OCI-LY7 (cell line): ENCODE measurements around the gene LRRC63. TPM values are rescaled to one million over a fixed set of nuclear protein-coding genes. Genes with fewer than 3 reads are reported as not detected.

Source experiments
- BruUV-seq: library from RNA; stranded (reverse); fragments of 400-500 nt; replicated peaks from 2 replicates; lab custom pipeline; 2021; lab: Mats Ljungman, UMichigan
- CTCF ChIA-PET: fragments of 300-600 bp; sonication (Branson Sonifier 250); formaldehyde crosslinking; loops from one replicate; lab custom pipeline; 2022; ENCODE audit warnings: antibody characterized with exemption; ENCODE audit not compliant: unreplicated experiment; lab: Charles Lee
- POLR2A ChIA-PET: fragments of 300-600 bp; sonication (Branson Sonifier 250); formaldehyde crosslinking; loops from one replicate; lab custom pipeline; 2022; ENCODE audit warnings: antibody characterized with exemption; lab: Charles Lee
- DNase-seq: peaks from one replicate; pipeline ENCODE4 v3.0.0-alpha.2; 2015; ENCODE audit warnings: low spot score
- H2AFZ ChIP-seq: fragments of 200-600 bp; sonication (generic), shearing (Covaris generic); 2 replicates; pipeline ENCODE4 v1.6.1; 2014; ENCODE audit warnings: mild to moderate bottlenecking, antibody characterized with exemption, low read length, moderate library complexity
- H3K27ac ChIP-seq: fragments of 200-600 bp; sonication (generic); 2 replicates; pipeline ENCODE4 v1.5.1; 2014; ENCODE audit warnings: mixed run types, low read depth, mild to moderate bottlenecking, moderate library complexity, low read length, inconsistent platforms; ENCODE audit not compliant: poor library complexity, severe bottlenecking
- H3K36me3 ChIP-seq: fragments of 200-600 bp; sonication (generic); 2 replicates; pipeline ENCODE4 v1.6.1; 2014; ENCODE audit warnings: mild to moderate bottlenecking, antibody characterized with exemption, low read length, moderate library complexity, mixed read lengths; ENCODE audit not compliant: insufficient read depth
- H3K4me1 ChIP-seq: fragments of 200-600 bp; sonication (generic); 2 replicates; pipeline ENCODE4 v1.5.1; 2014; ENCODE audit warnings: mild to moderate bottlenecking, low read length; ENCODE audit not compliant: insufficient read depth, poor library complexity, severe bottlenecking
- H3K4me2 ChIP-seq: fragments of 200-600 bp; sonication (generic); 2 replicates; pipeline ENCODE4 v1.6.1; 2014; ENCODE audit warnings: mild to moderate bottlenecking, low read length
- H3K4me3 ChIP-seq: fragments of 200-600 bp; sonication (generic); 2 replicates; pipeline ENCODE4 v1.5.1; 2014; ENCODE audit warnings: mild to moderate bottlenecking, low read depth, low read length; ENCODE audit not compliant: poor library complexity, severe bottlenecking
- H3K79me2 ChIP-seq: fragments of 200-600 bp; sonication (generic); 2 replicates; pipeline ENCODE4 v1.6.1; 2016; ENCODE audit warnings: low read depth, mild to moderate bottlenecking, low read length, moderate library complexity, mixed read lengths; ENCODE audit not compliant: insufficient read depth
- H3K9me2 ChIP-seq: fragments of 200-600 bp; sonication (generic); 2 replicates; pipeline ENCODE4 v1.6.1; 2016; ENCODE audit warnings: mild to moderate bottlenecking, low read length, mixed read lengths; ENCODE audit not compliant: insufficient read depth
- H3K9me3 ChIP-seq: fragments of 200-600 bp; sonication (generic); 2 replicates; pipeline ENCODE4 v1.6.1; 2014; ENCODE audit warnings: mild to moderate bottlenecking, mixed run types, low read length, mixed read lengths
- H4K20me1 ChIP-seq: fragments of 200-600 bp; sonication (generic); 2 replicates; pipeline ENCODE4 v1.6.1; 2014; ENCODE audit warnings: mild to moderate bottlenecking, antibody characterized with exemption, low read length, moderate library complexity, mixed read lengths; ENCODE audit not compliant: insufficient read depth
- EZH2phosphoT487 ChIP-seq: fragments of 200-600 bp; sonication (generic); IDR thresholded peaks from 2 replicates; pipeline ENCODE4 v1.6.1; 2018; ENCODE audit warnings: low read depth, borderline replicate concordance, mild to moderate bottlenecking, mixed run types, antibody characterized with exemption, low read length, moderate library complexity, mixed read lengths
- intact Hi-C: fragments of 100-400 bp; cut with micrococcal nuclease; formaldehyde crosslinking; loops from one replicate; pipeline ENCODE4 v1.10.0; 2022; ENCODE audit not compliant: unreplicated experiment
- total RNA-seq, 2 experiments: library from RNA; depleted of rRNA in 1 of 2; stranded (reverse); fragments of >200 nt in 1 of 2; shearing (Covaris generic) in 1 of 2; gene quantifications; 2 replicates each; pipeline ENCODE4 v1.2.3, GENCODE V29; 2014 to 2022
- TF ChIP-seq, protein P1 (sequence below): fragments of 200-600 bp; sonication (generic); conservative IDR thresholded peaks from 2 replicates; pipeline ENCODE4 v1.5.1; 2014; ENCODE audit warnings: mild to moderate bottlenecking, antibody characterized with exemption, low read length, moderate library complexity, mixed read lengths

Gene LRRC63
- total RNA-seq, 2 experiments from 2014 or later = not detected

- no peaks in the 10 kb centered on the region for H3K9me2 ChIP-seq
- POLR2A ChIA-PET = interaction anchor here (0.6 to 4.5 kb wide), 6 partner anchors 9 to 229 kb away, joined by 3 to 30 read pairs (median 4); no protein-coding TSS in a partner anchor
- H3K9me3 ChIP-seq = peaks cover 13% of the 10 kb centered on the region; the same call in 1 of the 2 replicates
- H3K4me2 ChIP-seq = peak overlapping the region; percentile 89
- H3K4me3 ChIP-seq = peak overlapping the region; percentile 38
- H3K79me2 ChIP-seq = peaks cover 91% of the 10 kb centered on the region
- peaks cover 70% of the 10 kb centered on the region for H4K20me1 ChIP-seq
- peaks cover 83% of the 10 kb centered on the region for H3K36me3 ChIP-seq
- BruUV-seq = no TSS peak
- intact Hi-C loops = loop anchor here (2.0 kb wide), 1 partner anchor 14 kb away; no protein-coding TSS in a partner anchor
- DNase-seq = no peak
- CTCF ChIA-PET = interaction anchor here (1.2 kb wide), 1 partner anchor 12 kb away, joined by 3 read pairs; no protein-coding TSS in a partner anchor
- H2AFZ ChIP-seq = no peak overlapping the region
- H3K27ac ChIP-seq = peak overlapping the region; percentile 56
- TF ChIP-seq, protein P1, sequence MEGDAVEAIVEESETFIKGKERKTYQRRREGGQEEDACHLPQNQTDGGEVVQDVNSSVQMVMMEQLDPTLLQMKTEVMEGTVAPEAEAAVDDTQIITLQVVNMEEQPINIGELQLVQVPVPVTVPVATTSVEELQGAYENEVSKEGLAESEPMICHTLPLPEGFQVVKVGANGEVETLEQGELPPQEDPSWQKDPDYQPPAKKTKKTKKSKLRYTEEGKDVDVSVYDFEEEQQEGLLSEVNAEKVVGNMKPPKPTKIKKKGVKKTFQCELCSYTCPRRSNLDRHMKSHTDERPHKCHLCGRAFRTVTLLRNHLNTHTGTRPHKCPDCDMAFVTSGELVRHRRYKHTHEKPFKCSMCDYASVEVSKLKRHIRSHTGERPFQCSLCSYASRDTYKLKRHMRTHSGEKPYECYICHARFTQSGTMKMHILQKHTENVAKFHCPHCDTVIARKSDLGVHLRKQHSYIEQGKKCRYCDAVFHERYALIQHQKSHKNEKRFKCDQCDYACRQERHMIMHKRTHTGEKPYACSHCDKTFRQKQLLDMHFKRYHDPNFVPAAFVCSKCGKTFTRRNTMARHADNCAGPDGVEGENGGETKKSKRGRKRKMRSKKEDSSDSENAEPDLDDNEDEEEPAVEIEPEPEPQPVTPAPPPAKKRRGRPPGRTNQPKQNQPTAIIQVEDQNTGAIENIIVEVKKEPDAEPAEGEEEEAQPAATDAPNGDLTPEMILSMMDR = no peak
- TF ChIP-seq EZH2phosphoT487 = no peak
- peaks cover 77% of the 10 kb centered on the region for H3K4me1 ChIP-seq
Measured at GRCh38 chr13:46166947-46167610, 44.6 kb upstream of the LRRC63 start.

GRCh38 chr13:46168341-46168740 is 43.4 kb upstream of the LRRC63 start:
- peak overlapping the region; percentile 38 for H3K4me3 ChIP-seq
- peaks cover 85% of the 10 kb centered on the region for H3K36me3 ChIP-seq
- TF ChIP-seq, protein P1 = no peak
- no peak for TF ChIP-seq EZH2phosphoT487
- peak overlapping the region; percentile 89 for H3K4me2 ChIP-seq
- BruUV-seq = no TSS peak
- ChIA-PET CTCF (no interaction called here), POLR2A (interaction anchor here (1.0 to 4.5 kb wide), 4 partner anchors 8 to 15 kb away, joined by 4 to 30 read pairs (median 12); no protein-coding TSS in a partner anchor)
- no peaks in the 10 kb centered on the region for H3K9me2 ChIP-seq
- no peak overlapping the region for H2AFZ ChIP-seq
- H3K9me3 ChIP-seq = peaks cover 13% of the 10 kb centered on the region; the same call in 1 of the 2 replicates
- no peak for DNase-seq
- intact Hi-C loops = no loop called here
- peaks cover 100% of the 10 kb centered on the region for H3K79me2 ChIP-seq
- H3K27ac ChIP-seq = peak overlapping the region; percentile 23
- peaks cover 83% of the 10 kb centered on the region for H4K20me1 ChIP-seq
- peaks cover 90% of the 10 kb centered on the region for H3K4me1 ChIP-seq
